K562 (cell line): ENCODE results near the gene STARD13. TPM values are rescaled to one million over a fixed set of nuclear protein-coding genes. Genes with fewer than 3 reads are reported as not detected.

Source experiments
- ATAC-seq: fragments of 200-7000 bp; cut with Tn5 transposase; 3 replicates; pipeline ENCODE4 v1.9.1; 2020; ENCODE audit warnings: moderate library complexity
- BruUV-seq: library from RNA; stranded (reverse); fragments of 400-500 nt; replicated peaks from 2 replicates; lab custom pipeline; 2021; lab: Mats Ljungman, UMichigan
- CTCF ChIA-PET: fragments of 300-600 bp; formaldehyde crosslinking; extraction: SDS; loops from one replicate; lab custom pipeline; 2021; ENCODE audit warnings: low intra/inter-chr PET ratio; lab: Yijun Ruan, JAX
- POLR2A ChIA-PET: fragments of 300-600, 350-650 bp; sonication (Branson Sonifier 250); formaldehyde crosslinking; extraction: SDS; loops from one replicate; lab custom pipeline; 2021; ENCODE audit warnings: antibody characterized with exemption, inconsistent platforms; lab: Yijun Ruan, JAX
- DNase-seq, 4 experiments: peaks; one replicate each; pipeline versions ENCODE4 v3.0.0 to v3.0.0-alpha.2; 2011 to 2018; ENCODE audit warnings: low spot score in 3 of 4, mixed read lengths in 3 of 4; ENCODE audit errors: extremely low read depth in 1 of 4
- FAIRE-seq: peaks from 2 replicates; lab custom pipeline; 2011; peaks lifted over from hg19 to GRCh38; lab: Jason Lieb, UNC
- H2AFZ ChIP-seq: 2 replicates; pipeline ENCODE4 v1.6.0; 2011; ENCODE audit warnings: low read depth, low read length, control low read depth, inconsistent platforms
- H3K27ac ChIP-seq: fragments of 200-600 bp; 3 replicates; pipeline ENCODE4 v1.8.0; 2011; ENCODE audit warnings: low read depth, mild to moderate bottlenecking, control low read depth, inconsistent platforms, low read length, moderate library complexity, mixed read lengths; ENCODE audit errors: extremely low read depth
- H3K27me3 ChIP-seq, 2 experiments: fragments of 300-600 bp in 1 of 2; 2 replicates in 1 of 2; 3 replicates in 1 of 2; pipeline versions ENCODE4 v1.6.0 to v1.8.0; 2011; ENCODE audit warnings: inconsistent platforms in 2 of 2, low read length in 2 of 2, mild to moderate bottlenecking in 1 of 2, mixed read lengths in 1 of 2, moderate library complexity in 1 of 2; ENCODE audit not compliant: control insufficient read depth in 2 of 2, insufficient read depth in 2 of 2
- H3K36me3 ChIP-seq: fragments of 300-600 bp; 3 replicates; pipeline ENCODE4 v1.8.0; 2011; ENCODE audit warnings: mild to moderate bottlenecking, low read length, inconsistent platforms; ENCODE audit not compliant: control insufficient read depth, insufficient read depth
- H3K4me1 ChIP-seq, 2 experiments: fragments of 200-600 bp in 1 of 2; replicated peaks in 1 of 2; 2 replicates in 1 of 2; 3 replicates in 1 of 2; pipeline versions ENCODE4 v1.5.1 to v1.8.0; 2011; ENCODE audit warnings: inconsistent platforms in 2 of 2, low read length in 2 of 2, mild to moderate bottlenecking in 1 of 2, mixed read lengths in 1 of 2, moderate library complexity in 1 of 2; ENCODE audit not compliant: control insufficient read depth in 2 of 2, insufficient read depth in 2 of 2
- H3K4me2 ChIP-seq: 2 replicates; pipeline ENCODE4 v1.6.1; 2011; ENCODE audit warnings: low read length, control low read depth, inconsistent platforms, mixed read lengths; ENCODE audit not compliant: insufficient read depth
- H3K4me3 ChIP-seq: fragments of 200-600 bp; sonication (generic), shearing (Covaris generic); 2 replicates; pipeline ENCODE4 v1.5.1; 2016; ENCODE audit warnings: control low read depth, inconsistent platforms
- H3K79me2 ChIP-seq: fragments of 200-600 bp; 3 replicates; pipeline ENCODE4 v1.8.0; 2011; ENCODE audit warnings: low read length, inconsistent platforms; ENCODE audit not compliant: control insufficient read depth, insufficient read depth
- H3K9ac ChIP-seq, 2 experiments: 2 replicates each; pipeline versions ENCODE4 v1.6.0 to v1.6.1; 2011; ENCODE audit warnings: low read depth in 2 of 2, low read length in 2 of 2, control low read depth in 1 of 2, inconsistent platforms in 1 of 2, mild to moderate bottlenecking in 1 of 2, mixed read lengths in 1 of 2; ENCODE audit not compliant: insufficient read depth in 1 of 2
- H3K9me1 ChIP-seq: one replicate; pipeline ENCODE4 v1.6.0; 2011; ENCODE audit warnings: inconsistent platforms, mild to moderate bottlenecking, low read length, moderate library complexity; ENCODE audit not compliant: control insufficient read depth, insufficient read depth
- H3K9me3 ChIP-seq: replicated peaks from 2 replicates; pipeline ENCODE4 v1.5.1; 2011; ENCODE audit warnings: low read depth, low read length, inconsistent platforms; ENCODE audit not compliant: control insufficient read depth, insufficient read depth
- H4K20me1 ChIP-seq: replicated peaks from 2 replicates; pipeline ENCODE4 v1.6.1; 2011; ENCODE audit warnings: low read length, inconsistent platforms, mixed read lengths; ENCODE audit not compliant: control insufficient read depth, insufficient read depth
- BACH1 ChIP-seq: fragments of 200-800 bp; sonication (Bioruptor generic); IDR thresholded peaks from 2 replicates; pipeline ENCODE4 v1.6.1; 2016; ENCODE audit warnings: missing genetic modification characterization, missing compliant biosample characterization
- COPS2 ChIP-seq: fragments of 450-650 bp; conservative IDR thresholded peaks from 2 replicates; pipeline ENCODE4 v1.6.1; 2016; ENCODE audit warnings: mild to moderate bottlenecking, moderate library complexity
- JUN ChIP-seq, 2 experiments: sonication (generic) in 1 of 2; formaldehyde crosslinking in 1 of 2; IDR thresholded peaks; 2 replicates each; pipeline versions ENCODE4 v1.6.1 to v1.8.0; 2012 to 2022; ENCODE audit warnings: borderline replicate concordance in 2 of 2, mild to moderate bottlenecking in 2 of 2, improper control_type of control experiment in 1 of 2, low read depth in 1 of 2, low read length in 1 of 2, missing genetic modification reagents in 1 of 2
- MYBL2 ChIP-seq, 2 experiments: fragments of 450-650 bp in 1 of 2; sonication (generic) in 1 of 2; formaldehyde crosslinking in 1 of 2; IDR thresholded peaks; 2 replicates each; pipeline versions ENCODE4 v1.6.1 to v1.8.1; 2017 to 2022; ENCODE audit warnings: borderline replicate concordance in 1 of 2, inconsistent platforms in 1 of 2, low read depth in 1 of 2, mild to moderate bottlenecking in 1 of 2, missing genetic modification reagents in 1 of 2, moderate library complexity in 1 of 2
- PHF8 ChIP-seq: fragments of 200-600 bp; sonication (generic); IDR thresholded peaks from 2 replicates; pipeline ENCODE4 v1.6.1; 2012; ENCODE audit warnings: mixed run types, mild to moderate bottlenecking, inconsistent platforms, low read length, moderate library complexity, borderline replicate concordance
- ZNF766 ChIP-seq: fragments of 200-800 bp; sonication (Bioruptor generic); conservative IDR thresholded peaks from 2 replicates; pipeline ENCODE4 v1.6.1; 2016; ENCODE audit warnings: missing genetic modification characterization, missing compliant biosample characterization
- WGBS: fragments of 100-300 bp; shearing (Covaris generic); methylation state at CpG from one replicate; pipeline ENCODE4 v1.1.6; 2016; ENCODE audit warnings: low coverage, mixed read lengths; ENCODE audit not compliant: insufficient coverage; ENCODE audit errors: missing lambda C conversion rate; 5-methylcytosine and 5-hydroxymethylcytosine counted together
- in situ Hi-C: fragments of 300-500 bp; cut with MboI; formaldehyde crosslinking; loops from 4 replicates; pipeline ENCODE4 v1.15.0; 2018; ENCODE audit warnings: inconsistent platforms, mixed read lengths
- intact Hi-C: fragments of 100-400 bp; cut with micrococcal nuclease; formaldehyde crosslinking; loops from 2 replicates; pipeline ENCODE4 v1.14.2; 2022
- polyA plus RNA-seq, 8 experiments: library from polyadenylated mRNA; depleted of rRNA in 4 of 8; stranded (reverse) in 5 of 8; unstranded in 3 of 8; fragments of >200 nt; fragmentation: Nextera tagmentation in 2 of 8; fragmentation: Illumina TruSeq in 1 of 8; extraction: Ambion mirVana in 2 of 8; extraction: Trizol in 1 of 8; gene quantifications; 2 replicates each; pipeline versions ENCODE4 v1.2.1 to v1.2.3, GENCODE V29; 2011 to 2014; ENCODE audit warnings: inconsistent platforms in 1 of 8, missing spikeins in 1 of 8
- total RNA-seq, 7 experiments: library from RNA; depleted of rRNA in 6 of 7; stranded (reverse); fragments of >200 nt in 6 of 7; fragmentation: Illumina TruSeq in 2 of 7; extraction: Trizol in 2 of 7; gene quantifications; 2 replicates each; pipeline versions ENCODE4 v1.2.1 to v1.2.3, GENCODE V29; 2011 to 2021; ENCODE audit warnings: low replicate concordance in 1 of 7
- TF ChIP-seq, protein P1 (sequence below): fragments of 250-450 bp; sonication (Bioruptor Pico); IDR thresholded peaks from 2 replicates; pipeline ENCODE4 v1.8.0; 2021; ENCODE audit warnings: moderate library complexity, mild to moderate bottlenecking, inconsistent platforms
- TF ChIP-seq, protein P2 (sequence below): fragments of 250-450 bp; sonication (Bioruptor Pico); IDR thresholded peaks from 2 replicates; pipeline ENCODE4 v1.5.0; 2020; ENCODE audit warnings: mild to moderate bottlenecking
- TF ChIP-seq, protein P3 (sequence below), 3 experiments: IDR thresholded peaks in 2 of 3; conservative IDR thresholded peaks in 1 of 3; 2 replicates each; pipeline ENCODE4 v1.5.1; 2011 to 2012; ENCODE audit warnings: low read length in 3 of 3, mild to moderate bottlenecking in 3 of 3, control low read depth in 2 of 3, improper control_type of control experiment in 1 of 3, inconsistent platforms in 1 of 3, low read depth in 1 of 3, mixed read lengths in 1 of 3, moderate library complexity in 1 of 3; ENCODE audit not compliant: insufficient read depth in 2 of 3
- TF ChIP-seq, protein P4 (sequence below), 2 experiments: IDR thresholded peaks; 2 replicates each; pipeline ENCODE4 v1.6.1; 2011; ENCODE audit warnings: borderline replicate concordance in 1 of 2, control low read depth in 1 of 2, low read depth in 1 of 2, low read length in 1 of 2, mild to moderate bottlenecking in 1 of 2, mixed read lengths in 1 of 2, moderate library complexity in 1 of 2; ENCODE audit not compliant: insufficient read depth in 1 of 2, insufficient read length in 1 of 2, poor library complexity in 1 of 2, severe bottlenecking in 1 of 2; ENCODE audit errors: extremely low read depth in 1 of 2

STARD13 gene
- total and polyA plus RNA-seq, 9 of the 15 experiments (the other 6 are each of a cell fraction or from before 2014, with no cell fraction given), result 0.11 TPM; not detected in 8

DNA sequence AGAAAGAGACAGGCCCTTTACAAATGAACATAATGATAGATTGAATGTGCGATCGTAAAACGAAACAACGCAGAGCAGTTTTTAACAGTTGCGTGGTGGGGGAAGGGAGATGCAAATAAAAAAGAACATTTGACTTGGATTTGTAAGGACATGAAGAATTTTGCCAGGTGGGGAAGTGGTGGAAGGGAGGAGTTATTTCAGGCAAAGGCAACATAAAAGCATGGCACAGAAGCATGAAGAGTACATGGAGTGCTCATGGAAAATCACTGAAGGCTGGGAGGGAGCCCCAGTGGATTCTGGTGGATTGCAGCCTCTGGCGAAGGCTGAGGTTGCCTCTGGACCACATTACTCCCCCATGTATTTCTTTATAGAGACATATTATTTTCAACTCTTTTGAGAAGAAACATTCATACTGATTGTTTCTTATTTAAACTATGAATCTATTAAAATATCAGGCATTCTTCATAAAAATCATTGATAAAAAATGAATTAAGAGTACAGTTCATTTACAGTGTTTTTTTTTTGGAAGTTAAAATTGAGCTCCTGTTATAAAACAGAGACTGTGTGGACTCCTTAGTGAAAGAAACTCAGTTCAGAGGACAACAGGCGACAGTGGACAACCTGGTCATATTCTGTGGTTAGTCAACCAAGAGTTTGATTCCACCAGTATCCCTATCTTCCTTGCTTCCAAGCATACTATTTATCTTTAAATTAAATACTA is 57.5 kb downstream of the STARD13 start:
- H3K4me3 ChIP-seq, result no peak overlapping the region
- H3K9me3 ChIP-seq, result no peaks in the 10 kb centered on the region
- no peaks in the 10 kb centered on the region for H3K27me3 ChIP-seq
- H3K36me3 ChIP-seq, result no peaks in the 10 kb centered on the region
- H4K20me1 ChIP-seq, result no peaks in the 10 kb centered on the region
- H3K27ac ChIP-seq, result no peak overlapping the region
- intact Hi-C loops (loop anchor here (2.0 to 5.0 kb wide), 2 partner anchors 315 to 494 kb away; no protein-coding TSS in a partner anchor), in situ Hi-C loops (loop anchor here (25.0 kb wide), 1 partner anchor 484 kb away; no protein-coding TSS in a partner anchor)
- no peak overlapping the region for H3K4me2 ChIP-seq
- POLR2A ChIA-PET, result no interaction called here
- no peak for FAIRE-seq
- WGBS, result 3% methylated on average over 7 of the region's 7 CpGs
- CTCF ChIA-PET, result interaction anchor here (1.4 kb wide), 1 partner anchor 496 kb away, joined by 3 read pairs; no protein-coding TSS in a partner anchor
- TF ChIP-seq PHF8 (no peak), JUN (IDR thresholded peaks at IDR 0.05; ENCODE audit: borderline replicate concordance, low read depth, low read length) (no peak), JUN (CRISPR knock-in tag; IDR thresholded peaks at IDR 0.05; ENCODE audit: borderline replicate concordance) (no peak), BACH1 (tag) (no peak), ZNF766 (no peak), COPS2 (no peak), MYBL2 (IDR thresholded peaks at IDR 0.05; ENCODE audit: low read depth) (no peak), MYBL2 (CRISPR knock-in tag; IDR thresholded peaks at IDR 0.05; ENCODE audit: borderline replicate concordance) (no peak)
- TF ChIP-seq, protein P1, sequence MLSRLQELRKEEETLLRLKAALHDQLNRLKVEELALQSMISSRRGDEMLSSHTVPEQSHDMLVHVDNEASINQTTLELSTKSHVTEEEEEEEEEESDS (CRISPR knock-in tag), result no peak
- TF ChIP-seq, protein P2, sequence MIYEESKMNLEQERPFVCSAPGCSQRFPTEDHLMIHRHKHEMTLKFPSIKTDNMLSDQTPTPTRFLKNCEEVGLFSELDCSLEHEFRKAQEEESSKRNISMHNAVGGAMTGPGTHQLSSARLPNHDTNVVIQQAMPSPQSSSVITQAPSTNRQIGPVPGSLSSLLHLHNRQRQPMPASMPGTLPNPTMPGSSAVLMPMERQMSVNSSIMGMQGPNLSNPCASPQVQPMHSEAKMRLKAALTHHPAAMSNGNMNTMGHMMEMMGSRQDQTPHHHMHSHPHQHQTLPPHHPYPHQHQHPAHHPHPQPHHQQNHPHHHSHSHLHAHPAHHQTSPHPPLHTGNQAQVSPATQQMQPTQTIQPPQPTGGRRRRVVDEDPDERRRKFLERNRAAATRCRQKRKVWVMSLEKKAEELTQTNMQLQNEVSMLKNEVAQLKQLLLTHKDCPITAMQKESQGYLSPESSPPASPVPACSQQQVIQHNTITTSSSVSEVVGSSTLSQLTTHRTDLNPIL, result no peak
- TF ChIP-seq, protein P3, sequence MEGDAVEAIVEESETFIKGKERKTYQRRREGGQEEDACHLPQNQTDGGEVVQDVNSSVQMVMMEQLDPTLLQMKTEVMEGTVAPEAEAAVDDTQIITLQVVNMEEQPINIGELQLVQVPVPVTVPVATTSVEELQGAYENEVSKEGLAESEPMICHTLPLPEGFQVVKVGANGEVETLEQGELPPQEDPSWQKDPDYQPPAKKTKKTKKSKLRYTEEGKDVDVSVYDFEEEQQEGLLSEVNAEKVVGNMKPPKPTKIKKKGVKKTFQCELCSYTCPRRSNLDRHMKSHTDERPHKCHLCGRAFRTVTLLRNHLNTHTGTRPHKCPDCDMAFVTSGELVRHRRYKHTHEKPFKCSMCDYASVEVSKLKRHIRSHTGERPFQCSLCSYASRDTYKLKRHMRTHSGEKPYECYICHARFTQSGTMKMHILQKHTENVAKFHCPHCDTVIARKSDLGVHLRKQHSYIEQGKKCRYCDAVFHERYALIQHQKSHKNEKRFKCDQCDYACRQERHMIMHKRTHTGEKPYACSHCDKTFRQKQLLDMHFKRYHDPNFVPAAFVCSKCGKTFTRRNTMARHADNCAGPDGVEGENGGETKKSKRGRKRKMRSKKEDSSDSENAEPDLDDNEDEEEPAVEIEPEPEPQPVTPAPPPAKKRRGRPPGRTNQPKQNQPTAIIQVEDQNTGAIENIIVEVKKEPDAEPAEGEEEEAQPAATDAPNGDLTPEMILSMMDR (IDR thresholded peaks at IDR 0.05 in 2 of 3, conservative IDR thresholded peaks at IDR 0.05 in 1 of 3; ENCODE audit: insufficient read depth in 2 of 3, low read depth in 1 of 3, low read length in 3 of 3), result no peak
- TF ChIP-seq, protein P4, sequence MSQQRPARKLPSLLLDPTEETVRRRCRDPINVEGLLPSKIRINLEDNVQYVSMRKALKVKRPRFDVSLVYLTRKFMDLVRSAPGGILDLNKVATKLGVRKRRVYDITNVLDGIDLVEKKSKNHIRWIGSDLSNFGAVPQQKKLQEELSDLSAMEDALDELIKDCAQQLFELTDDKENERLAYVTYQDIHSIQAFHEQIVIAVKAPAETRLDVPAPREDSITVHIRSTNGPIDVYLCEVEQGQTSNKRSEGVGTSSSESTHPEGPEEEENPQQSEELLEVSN (IDR thresholded peaks at IDR 0.05; ENCODE audit: borderline replicate concordance in 1 of 2, extremely low read depth in 1 of 2, insufficient read depth in 1 of 2, insufficient read length in 1 of 2, low read depth in 1 of 2, low read length in 1 of 2, poor library complexity in 1 of 2, severe bottlenecking in 1 of 2), result no peak
- no peaks in the 10 kb centered on the region for H3K79me2 ChIP-seq
- no peak overlapping the region for H3K9ac ChIP-seq
- no peaks in the 10 kb centered on the region for H3K4me1 ChIP-seq
- DNase-seq, result no peak
- H3K9me1 ChIP-seq, result no peaks in the 10 kb centered on the region
- no peak overlapping the region for H2AFZ ChIP-seq
- no TSS peak for BruUV-seq
- no peak for ATAC-seq
